ENCODE results near the gene OPTC.

GRCh38 chr1:203488539-203488938 lies 5.4 kb upstream of the OPTC start:
- TF ChIP-seq, protein P1, sequence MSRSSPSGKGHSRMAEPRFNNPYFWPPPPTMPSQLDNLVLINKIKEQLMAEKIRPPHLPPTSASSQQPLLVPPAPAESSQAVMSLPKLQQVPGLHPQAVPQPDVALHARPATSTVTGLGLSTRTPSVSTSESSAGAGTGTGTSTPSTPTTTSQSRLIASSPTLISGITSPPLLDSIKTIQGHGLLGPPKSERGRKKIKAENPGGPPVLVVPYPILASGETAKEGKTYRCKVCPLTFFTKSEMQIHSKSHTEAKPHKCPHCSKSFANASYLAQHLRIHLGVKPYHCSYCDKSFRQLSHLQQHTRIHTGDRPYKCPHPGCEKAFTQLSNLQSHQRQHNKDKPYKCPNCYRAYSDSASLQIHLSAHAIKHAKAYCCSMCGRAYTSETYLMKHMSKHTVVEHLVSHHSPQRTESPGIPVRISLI (tag by site-specific recombination; IDR thresholded peaks at IDR 0.05) = no peak
- TF ChIP-seq CTCF (tag by site-specific recombination; IDR thresholded peaks at IDR 0.05) = no peak
- no peak for TF ChIP-seq ZNF324 (tag by site-specific recombination; IDR thresholded peaks at IDR 0.05)
- TF ChIP-seq RBAK (tag by site-specific recombination; IDR thresholded peaks at IDR 0.05) = no peak
- TF ChIP-seq ZNF555 (tag by site-specific recombination; conservative IDR thresholded peaks at IDR 0.05) = no peak
